IMR-90 (cell line): ENCODE data around the gene ZNF23. TPM values are rescaled to one million over a fixed set of nuclear protein-coding genes. Genes with fewer than 3 reads are reported as not detected.
A peak's percentile ranks its signal among the peaks of the same experiment; 100 is the strongest.

Experiments used
- ATAC-seq: fragments of 200-7000 bp; cut with Tn5 transposase; 2 replicates; pipeline ENCODE4 v1.9.1; 2020; ENCODE audit warnings: low read depth, mild to moderate bottlenecking, moderate library complexity
- BruUV-seq: library from RNA; stranded (reverse); fragments of 400-500 nt; replicated peaks from 2 replicates; lab custom pipeline; 2021; lab: Mats Ljungman, UMichigan
- CTCF ChIA-PET: fragments of 300-600 bp; formaldehyde crosslinking; extraction: SDS; loops from one replicate; lab custom pipeline; 2021; ENCODE audit warnings: antibody characterized with exemption; lab: Yijun Ruan, JAX
- POLR2A ChIA-PET: fragments of 300-600 bp; sonication (Branson Sonifier 250); formaldehyde crosslinking; loops from one replicate; lab custom pipeline; 2022; ENCODE audit warnings: antibody characterized with exemption; ENCODE audit not compliant: unreplicated experiment; lab: Charles Lee
- DNase-seq: peaks from one replicate; pipeline ENCODE4 v3.0.0; 2013
- H2AFZ ChIP-seq: replicated peaks from 2 replicates; pipeline ENCODE3; 2013; ENCODE audit warnings: low read length, mild to moderate bottlenecking; ENCODE audit not compliant: poor library complexity
- H2AK5ac ChIP-seq: 2 replicates; pipeline ENCODE4 v1.6.1; 2013; ENCODE audit warnings: low read depth, low read length, inconsistent platforms
- H2AK9ac ChIP-seq: replicated peaks from 2 replicates; pipeline ENCODE3; 2013; ENCODE audit warnings: mild to moderate bottlenecking, low read depth, low read length, moderate library complexity; ENCODE audit not compliant: poor library complexity
- H2BK120ac ChIP-seq: 2 replicates; pipeline ENCODE4 v1.6.1; 2013; ENCODE audit warnings: low read depth, low read length, inconsistent platforms
- H2BK15ac ChIP-seq: 3 replicates; pipeline ENCODE4 v1.6.1; 2013; ENCODE audit warnings: low read depth, low read length, inconsistent platforms
- H2BK20ac ChIP-seq: 2 replicates; pipeline ENCODE4 v1.6.1; 2013; ENCODE audit warnings: low read depth, mild to moderate bottlenecking, inconsistent platforms, low read length, moderate library complexity
- H2BK5ac ChIP-seq: 2 replicates; pipeline ENCODE4 v1.6.1; 2013; ENCODE audit warnings: mild to moderate bottlenecking, low read depth, low read length, inconsistent platforms; ENCODE audit not compliant: poor library complexity, severe bottlenecking
- H3K14ac ChIP-seq: replicated peaks from 2 replicates; pipeline ENCODE4 v1.6.1; 2013; ENCODE audit warnings: low read depth, low read length, inconsistent platforms
- H3K18ac ChIP-seq: 2 replicates; pipeline ENCODE4 v1.6.1; 2013; ENCODE audit warnings: low read depth, low read length, control low read depth
- H3K23ac ChIP-seq: 2 replicates; pipeline ENCODE4 v1.6.1; 2013; ENCODE audit warnings: low read depth, low read length, inconsistent platforms
- H3K27ac ChIP-seq: 2 replicates; pipeline ENCODE4 v1.5.1; 2013; ENCODE audit warnings: mild to moderate bottlenecking, control low read depth, low read length; ENCODE audit not compliant: insufficient read depth
- H3K27me3 ChIP-seq: 2 replicates; pipeline ENCODE4 v1.6.1; 2013; ENCODE audit warnings: low read length; ENCODE audit not compliant: control insufficient read depth, insufficient read depth
- H3K36me3 ChIP-seq: 2 replicates; pipeline ENCODE4 v1.6.1; 2013; ENCODE audit warnings: low read length, mixed read lengths; ENCODE audit not compliant: control insufficient read depth, insufficient read depth
- H3K4ac ChIP-seq: 2 replicates; pipeline ENCODE4 v1.6.1; 2013; ENCODE audit warnings: low read depth, low read length, inconsistent platforms
- H3K4me1 ChIP-seq: 2 replicates; pipeline ENCODE4 v1.6.1; 2013; ENCODE audit warnings: low read length, mixed read lengths; ENCODE audit not compliant: control insufficient read depth, insufficient read depth
- H3K4me2 ChIP-seq: 2 replicates; pipeline ENCODE4 v1.6.1; 2013; ENCODE audit warnings: low read depth, mild to moderate bottlenecking, control low read depth, low read length, moderate library complexity
- H3K4me3 ChIP-seq: 2 replicates; pipeline ENCODE4 v1.5.1; 2013; ENCODE audit warnings: low read depth, mild to moderate bottlenecking, control low read depth, low read length, moderate library complexity; ENCODE audit not compliant: insufficient read depth
- H3K56ac ChIP-seq: 2 replicates; pipeline ENCODE4 v1.6.1; 2013; ENCODE audit warnings: low read length, inconsistent platforms; ENCODE audit not compliant: insufficient read depth; ENCODE audit errors: extremely low read depth
- H3K79me1 ChIP-seq, 2 experiments: 2 replicates each; pipeline ENCODE4 v1.6.1; 2013; ENCODE audit warnings: low read length in 2 of 2, inconsistent platforms in 1 of 2, low read depth in 1 of 2
- H3K9ac ChIP-seq: 2 replicates; pipeline ENCODE4 v1.6.1; 2013; ENCODE audit warnings: low read depth, low read length, control low read depth
- H3K9me1 ChIP-seq: 2 replicates; pipeline ENCODE4 v1.6.1; 2013; ENCODE audit warnings: low read length, inconsistent platforms; ENCODE audit not compliant: insufficient read depth
- H3K9me3 ChIP-seq: 2 replicates; pipeline ENCODE4 v1.6.1; 2013; ENCODE audit warnings: low read length; ENCODE audit not compliant: control insufficient read depth, insufficient read depth
- H4K20me1 ChIP-seq: 2 replicates; pipeline ENCODE4 v1.6.1; 2013; ENCODE audit warnings: low read length, inconsistent platforms; ENCODE audit not compliant: insufficient read depth
- H4K5ac ChIP-seq: 2 replicates; pipeline ENCODE4 v1.6.1; 2013; ENCODE audit warnings: mild to moderate bottlenecking, low read depth, low read length, control low read depth
- H4K8ac ChIP-seq, 2 experiments: 2 replicates each; pipeline ENCODE4 v1.6.1; 2013; ENCODE audit warnings: low read depth in 2 of 2, low read length in 2 of 2, control low read depth in 1 of 2, inconsistent platforms in 1 of 2
- H4K91ac ChIP-seq: 2 replicates; pipeline ENCODE4 v1.6.1; 2013; ENCODE audit warnings: low read depth, low read length, inconsistent platforms; ENCODE audit not compliant: insufficient read depth
- BHLHE40 ChIP-seq: fragments of 150-350 bp; IDR thresholded peaks from 2 replicates; pipeline ENCODE4 v1.6.1; 2016; ENCODE audit warnings: mild to moderate bottlenecking, low read depth, low read length
- CEBPB ChIP-seq: IDR thresholded peaks from 2 replicates; pipeline ENCODE4 v1.6.1; 2012; ENCODE audit warnings: low read depth, low read length, improper control_type of control experiment
- CHD1 ChIP-seq: IDR thresholded peaks from 2 replicates; pipeline ENCODE4 v1.6.1; 2012; ENCODE audit warnings: low read depth, low read length, improper control_type of control experiment
- FOS ChIP-seq: fragments of 150-350 bp; IDR thresholded peaks from 2 replicates; pipeline ENCODE4 v1.6.1; 2016; ENCODE audit warnings: low read depth, low read length
- MAZ ChIP-seq: IDR thresholded peaks from 2 replicates; pipeline ENCODE4 v1.6.1; 2012; ENCODE audit warnings: low read depth, mild to moderate bottlenecking, low read length, improper control_type of control experiment, moderate library complexity, borderline replicate concordance
- NFE2L2 ChIP-seq: fragments of 150-350 bp; IDR thresholded peaks from 2 replicates; pipeline ENCODE4 v1.6.1; 2016; ENCODE audit warnings: low read depth, mild to moderate bottlenecking, low read length
- POLR2A ChIP-seq: IDR thresholded peaks from 2 replicates; pipeline ENCODE4 v1.6.1; 2012; ENCODE audit warnings: mild to moderate bottlenecking, low read depth, low read length
- RAD21 ChIP-seq: IDR thresholded peaks from 2 replicates; pipeline ENCODE4 v1.6.1; 2012; ENCODE audit warnings: low read length, improper control_type of control experiment
- RCOR1 ChIP-seq: IDR thresholded peaks from 2 replicates; pipeline ENCODE4 v1.6.1; 2012; ENCODE audit warnings: mild to moderate bottlenecking, low read length, improper control_type of control experiment; ENCODE audit not compliant: insufficient replicate concordance
- RFX5 ChIP-seq: IDR thresholded peaks from 2 replicates; pipeline ENCODE4 v1.8.0; 2012; ENCODE audit warnings: low read depth, mild to moderate bottlenecking, low read length, moderate library complexity
- SMC3 ChIP-seq: fragments of 150-350 bp; IDR thresholded peaks from 2 replicates; pipeline ENCODE4 v1.6.1; 2016; ENCODE audit warnings: low read depth, mild to moderate bottlenecking, antibody characterized with exemption, low read length, moderate library complexity
- WGBS, 2 experiments: methylation state at CpG; one replicate each; pipeline versions ENCODE4 v1.1.5 to v1.1.7; 2013; ENCODE audit warnings: missing lambda C conversion rate in 2 of 2; ENCODE audit not compliant: insufficient read length in 1 of 2; ENCODE audit errors: extremely low coverage in 2 of 2; 5-methylcytosine and 5-hydroxymethylcytosine counted together
- dilution Hi-C: fragments of 300-500 bp; cut with HindIII; formaldehyde crosslinking; loops from one replicate; pipeline ENCODE4 v1.14.3; 2018; ENCODE audit warnings: low sequenced_read_pairs; ENCODE audit not compliant: unreplicated experiment
- in situ Hi-C: fragments of 300-500 bp; cut with MboI; formaldehyde crosslinking; loops from 3 replicates; pipeline ENCODE4 v1.14.3; 2019; ENCODE audit warnings: low sequenced_read_pairs, inconsistent platforms, mixed read lengths
- intact Hi-C: fragments of 100-400 bp; cut with micrococcal nuclease; formaldehyde crosslinking; loops from 2 replicates; pipeline ENCODE4 v1.10.0; 2022
- polyA plus RNA-seq, 3 experiments: library from polyadenylated mRNA; depleted of rRNA; stranded (reverse); fragments of >200 nt; gene quantifications; 2 replicates each; pipeline ENCODE4 v1.2.3, GENCODE V29; 2012; ENCODE audit warnings: low replicate concordance in 1 of 3
- total RNA-seq: library from RNA; depleted of rRNA; stranded (reverse); fragments of >200 nt; gene quantifications from 2 replicates; pipeline ENCODE4 v1.2.3, GENCODE V29; 2012
- TF ChIP-seq, protein P1 (sequence below): fragments of 150-350 bp; IDR thresholded peaks from 2 replicates; pipeline ENCODE4 v1.6.1; 2016; ENCODE audit warnings: low read depth, mild to moderate bottlenecking, low read length, moderate library complexity, borderline replicate concordance
- TF ChIP-seq, protein P2 (sequence below): fragments of 150-350 bp; IDR thresholded peaks from 2 replicates; pipeline ENCODE4 v1.6.1; 2017; ENCODE audit warnings: mild to moderate bottlenecking, antibody characterized with exemption, low read length, low read depth
- TF ChIP-seq, protein P3 (sequence below): conservative IDR thresholded peaks from 2 replicates; pipeline ENCODE4 v1.5.1; 2012; ENCODE audit warnings: mild to moderate bottlenecking, low read depth, low read length, improper control_type of control experiment

The ZNF23 gene
- total and polyA plus RNA-seq, 2 of the 4 experiments (the other 2 are of a cell fraction), result 7.5 to 8.8 TPM

DNA sequence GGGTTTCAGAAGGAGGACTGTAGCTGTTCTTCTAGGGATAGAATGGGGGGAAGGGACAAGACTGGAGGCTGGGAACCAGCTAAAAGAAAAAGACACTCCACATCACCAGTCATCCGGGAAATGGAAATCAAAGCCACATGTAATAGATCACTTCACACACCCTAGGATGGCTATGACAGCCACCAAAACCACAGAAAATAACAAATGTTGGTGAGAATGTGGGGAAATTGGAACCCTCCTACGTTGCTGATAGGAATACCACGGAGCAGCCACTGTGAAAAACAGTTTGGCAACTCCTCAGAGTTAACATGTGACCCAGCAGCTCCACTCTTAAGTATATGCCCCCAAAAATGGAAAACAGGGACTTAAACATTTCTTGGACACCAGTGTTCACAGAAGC, 22.5 kb downstream of the ZNF23 start:
- H3K56ac ChIP-seq, result no peak overlapping the region
- DNase-seq, result no peak
- H2BK120ac ChIP-seq, result no peak overlapping the region
- H3K9me1 ChIP-seq, result no peaks in the 10 kb centered on the region
- H4K8ac ChIP-seq, result no peak overlapping the region
- no peak overlapping the region for H3K14ac ChIP-seq
- H3K27me3 ChIP-seq, result peaks cover 1% of the 10 kb centered on the region
- H2BK20ac ChIP-seq, result no peak overlapping the region
- CTCF ChIA-PET, result no interaction called here
- H3K79me1 ChIP-seq, result no peaks in the 10 kb centered on the region
- WGBS, 2 experiments, result no CpG with 5 or more reads among the region's 3 CpGs
- H4K91ac ChIP-seq, result no peak overlapping the region
- H3K9me3 ChIP-seq, result peaks cover 28% of the 10 kb centered on the region
- no peak overlapping the region for H3K27ac ChIP-seq
- no peak overlapping the region for H2AK5ac ChIP-seq
- H4K20me1 ChIP-seq, result no peaks in the 10 kb centered on the region
- in situ Hi-C loops, result no loop called here
- H3K4me1 ChIP-seq, result no peaks in the 10 kb centered on the region
- no peaks in the 10 kb centered on the region for H3K36me3 ChIP-seq
- intact Hi-C loops, result no loop called here
- no TSS peak for BruUV-seq
- no peak overlapping the region for H3K9ac ChIP-seq
- H3K4me2 ChIP-seq, result no peak overlapping the region
- no peak overlapping the region for H2AK9ac ChIP-seq
- no peak overlapping the region for H4K5ac ChIP-seq
- H3K4me3 ChIP-seq, result no peak overlapping the region
- no peak overlapping the region for H2AFZ ChIP-seq
- peak; percentile 24; the same call in 1 of the 2 replicates for ATAC-seq
- no peak overlapping the region for H2BK15ac ChIP-seq
- no peak overlapping the region for H3K4ac ChIP-seq
- H3K23ac ChIP-seq, result no peak overlapping the region
- POLR2A ChIA-PET, result no interaction called here
- no peak overlapping the region for H2BK5ac ChIP-seq
- no peak overlapping the region for H3K18ac ChIP-seq
- dilution Hi-C loops, result no loop called here
- TF ChIP-seq RAD21, result no peak
- TF ChIP-seq, protein P1, sequence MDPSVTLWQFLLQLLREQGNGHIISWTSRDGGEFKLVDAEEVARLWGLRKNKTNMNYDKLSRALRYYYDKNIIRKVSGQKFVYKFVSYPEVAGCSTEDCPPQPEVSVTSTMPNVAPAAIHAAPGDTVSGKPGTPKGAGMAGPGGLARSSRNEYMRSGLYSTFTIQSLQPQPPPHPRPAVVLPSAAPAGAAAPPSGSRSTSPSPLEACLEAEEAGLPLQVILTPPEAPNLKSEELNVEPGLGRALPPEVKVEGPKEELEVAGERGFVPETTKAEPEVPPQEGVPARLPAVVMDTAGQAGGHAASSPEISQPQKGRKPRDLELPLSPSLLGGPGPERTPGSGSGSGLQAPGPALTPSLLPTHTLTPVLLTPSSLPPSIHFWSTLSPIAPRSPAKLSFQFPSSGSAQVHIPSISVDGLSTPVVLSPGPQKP, result no peak
- no peak for TF ChIP-seq POLR2A
- TF ChIP-seq SMC3, result no peak
- no peak for TF ChIP-seq RCOR1
- no peak for TF ChIP-seq BHLHE40
- TF ChIP-seq, protein P2, sequence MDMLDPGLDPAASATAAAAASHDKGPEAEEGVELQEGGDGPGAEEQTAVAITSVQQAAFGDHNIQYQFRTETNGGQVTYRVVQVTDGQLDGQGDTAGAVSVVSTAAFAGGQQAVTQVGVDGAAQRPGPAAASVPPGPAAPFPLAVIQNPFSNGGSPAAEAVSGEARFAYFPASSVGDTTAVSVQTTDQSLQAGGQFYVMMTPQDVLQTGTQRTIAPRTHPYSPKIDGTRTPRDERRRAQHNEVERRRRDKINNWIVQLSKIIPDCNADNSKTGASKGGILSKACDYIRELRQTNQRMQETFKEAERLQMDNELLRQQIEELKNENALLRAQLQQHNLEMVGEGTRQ, result no peak
- TF ChIP-seq CEBPB, result no peak
- TF ChIP-seq FOS, result no peak
- TF ChIP-seq RFX5, result no peak
- TF ChIP-seq CHD1, result no peak
- TF ChIP-seq, protein P3, sequence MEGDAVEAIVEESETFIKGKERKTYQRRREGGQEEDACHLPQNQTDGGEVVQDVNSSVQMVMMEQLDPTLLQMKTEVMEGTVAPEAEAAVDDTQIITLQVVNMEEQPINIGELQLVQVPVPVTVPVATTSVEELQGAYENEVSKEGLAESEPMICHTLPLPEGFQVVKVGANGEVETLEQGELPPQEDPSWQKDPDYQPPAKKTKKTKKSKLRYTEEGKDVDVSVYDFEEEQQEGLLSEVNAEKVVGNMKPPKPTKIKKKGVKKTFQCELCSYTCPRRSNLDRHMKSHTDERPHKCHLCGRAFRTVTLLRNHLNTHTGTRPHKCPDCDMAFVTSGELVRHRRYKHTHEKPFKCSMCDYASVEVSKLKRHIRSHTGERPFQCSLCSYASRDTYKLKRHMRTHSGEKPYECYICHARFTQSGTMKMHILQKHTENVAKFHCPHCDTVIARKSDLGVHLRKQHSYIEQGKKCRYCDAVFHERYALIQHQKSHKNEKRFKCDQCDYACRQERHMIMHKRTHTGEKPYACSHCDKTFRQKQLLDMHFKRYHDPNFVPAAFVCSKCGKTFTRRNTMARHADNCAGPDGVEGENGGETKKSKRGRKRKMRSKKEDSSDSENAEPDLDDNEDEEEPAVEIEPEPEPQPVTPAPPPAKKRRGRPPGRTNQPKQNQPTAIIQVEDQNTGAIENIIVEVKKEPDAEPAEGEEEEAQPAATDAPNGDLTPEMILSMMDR, result no peak
- TF ChIP-seq MAZ, result no peak
- no peak for TF ChIP-seq NFE2L2
